ENCODE results near the gene SYNE1. TPM values are rescaled to one million over a fixed set of nuclear protein-coding genes. Genes with fewer than 3 reads are reported as not detected.

The SYNE1 gene
- total RNA-seq, 1 donor from 2014 or later: 233 TPM

GRCh38 chr6:152457949-152458624 is 179.1 kb downstream of the SYNE1 start:
- Histone ChIP-seq H3K9me3 (no peaks in the 10 kb centered on the region), H3K27me3 (no peaks in the 10 kb centered on the region), H3K36me3 (no peaks in the 10 kb centered on the region), H3K4me1 (no peaks in the 10 kb centered on the region), H3K27ac (no peak overlapping the region), H3K4me3 (no peak overlapping the region)
- intact Hi-C loops (cut with DNase I): no loop called here
- no peak for TF ChIP-seq CTCF (IDR thresholded peaks at IDR 0.05)
- DNase-seq (ENCODE audit: low spot score in 2 of 2): no peak

- DNase-seq (ENCODE audit: low spot score in 2 of 2): no peak
- H3K4me1 ChIP-seq: no peaks in the 10 kb centered on the region
- intact Hi-C loops (cut with DNase I): no loop called here
Observed at GRCh38 chr6:152454003-152454402, 183.2 kb downstream of the SYNE1 start.

GRCh38 chr6:152453421-152453820 is 183.7 kb downstream of the SYNE1 start:
- Histone ChIP-seq H3K4me3 (no peak overlapping the region), H3K9me3 (no peaks in the 10 kb centered on the region), H3K27me3 (no peaks in the 10 kb centered on the region), H3K4me1 (no peaks in the 10 kb centered on the region), H3K27ac (no peak overlapping the region), H3K36me3 (no peaks in the 10 kb centered on the region)
- DNase-seq (ENCODE audit: low spot score in 2 of 2): no peak
- intact Hi-C loops (cut with DNase I): no loop called here
- no peak for TF ChIP-seq CTCF (IDR thresholded peaks at IDR 0.05)

More at GRCh38 chr6:152454003-152454402, 183.2 kb downstream of the SYNE1 start:
- Histone ChIP-seq H3K4me3 (no peak overlapping the region), H3K9me3 (no peaks in the 10 kb centered on the region), H3K36me3 (no peaks in the 10 kb centered on the region), H3K27me3 (no peaks in the 10 kb centered on the region), H3K27ac (no peak overlapping the region)
- no peak for TF ChIP-seq CTCF (IDR thresholded peaks at IDR 0.05)

GRCh38 chr6:152452639-152453038 is 184.5 kb downstream of the SYNE1 start:
- H3K36me3 ChIP-seq: no peaks in the 10 kb centered on the region
- H3K27ac ChIP-seq: no peak overlapping the region
- no peak for TF ChIP-seq CTCF (IDR thresholded peaks at IDR 0.05)
- no peak for DNase-seq (ENCODE audit: low spot score in 2 of 2)
- H3K4me3 ChIP-seq: no peak overlapping the region
- no peaks in the 10 kb centered on the region for H3K9me3 ChIP-seq
- intact Hi-C loops (cut with DNase I): no loop called here
- H3K27me3 ChIP-seq: no peaks in the 10 kb centered on the region
- H3K4me1 ChIP-seq: no peaks in the 10 kb centered on the region

GRCh38 chr6:152450519-152450918 is 186.6 kb downstream of the SYNE1 start:
- Histone ChIP-seq H3K4me3 (no peak overlapping the region), H3K27ac (no peak overlapping the region), H3K4me1 (no peaks in the 10 kb centered on the region), H3K9me3 (no peaks in the 10 kb centered on the region), H3K27me3 (no peaks in the 10 kb centered on the region), H3K36me3 (no peaks in the 10 kb centered on the region)
- intact Hi-C loops (cut with DNase I): no loop called here
- DNase-seq (ENCODE audit: low spot score in 2 of 2): no peak
- TF ChIP-seq CTCF (IDR thresholded peaks at IDR 0.05): no peak

- Histone ChIP-seq H3K36me3 (no peaks in the 10 kb centered on the region), H3K4me1 (no peaks in the 10 kb centered on the region), H3K27ac (no peak overlapping the region), H3K9me3 (no peaks in the 10 kb centered on the region), H3K4me3 (no peak overlapping the region), H3K27me3 (no peaks in the 10 kb centered on the region)
- intact Hi-C loops (cut with DNase I): no loop called here
- DNase-seq (ENCODE audit: low spot score in 2 of 2): no peak
- no peak for TF ChIP-seq CTCF (IDR thresholded peaks at IDR 0.05)
Observed at GRCh38 chr6:152441902-152442301, 195.3 kb downstream of the SYNE1 start.

All from ascending aorta (tissue), 2 donors.